ENCODE data around the gene PARPBP. TPM values are rescaled to one million over a fixed set of nuclear protein-coding genes. Genes with fewer than 3 reads are reported as not detected.
"Not testable (repeated sequence)": the region's sequence is repeated elsewhere in the genome, so short reads cannot be mapped to it uniquely, and the experiment has no call there.

Gene PARPBP
- total and polyA plus RNA-seq, 2 experiments from 2014 or later, result 37.3 to 44.8 TPM

GRCh38 chr12:102121328-102121727, 1.3 kb downstream of the PARPBP start:
- not testable (repeated sequence) for H4K20me1 ChIP-seq (replicated peaks; ENCODE audit: insufficient read depth); H3K4me1 ChIP-seq (ENCODE audit: insufficient read depth); H2AFZ ChIP-seq; ATAC-seq; DNase-seq (ENCODE audit: low spot score); H3K27me3 Mint-ChIP-seq (ENCODE audit: insufficient read depth, low read depth, poor library complexity); H3F3A ChIP-seq (replicated peaks; ENCODE audit: low read depth); H3K9me3 Mint-ChIP-seq; H3K27me3 ChIP-seq (ENCODE audit: insufficient read depth); H3K9me2 ChIP-seq (ENCODE audit: insufficient read depth); H3K27ac ChIP-seq (ENCODE audit: low read depth)
- Mint-ChIP-seq H3K4me1 (peaks cover 11% of the 10 kb centered on the region; the same call in 2 of the 3 replicates), H3K4me3 (peak overlapping the region; percentile 95), H3K36me3 (ENCODE audit: low read depth) (peaks cover 28% of the 10 kb centered on the region), H3K27ac (peak overlapping the region; percentile 97; the same call in 1 of the 2 replicates)
- Histone ChIP-seq H3K36me3 (ENCODE audit: insufficient read depth) (peaks cover 22% of the 10 kb centered on the region), H3K79me2 (replicated peaks; ENCODE audit: insufficient read depth) (peaks cover 62% of the 10 kb centered on the region), H3K4me2 (peak overlapping the region; percentile 85), H3K4me3 (peak overlapping the region; percentile 95)

- H3K4me3 ChIP-seq; H4K20me1 ChIP-seq (replicated peaks; ENCODE audit: insufficient read depth); H2AFZ ChIP-seq; H3K27ac Mint-ChIP-seq; H3K27ac ChIP-seq (ENCODE audit: low read depth); H3F3A ChIP-seq (replicated peaks; ENCODE audit: low read depth); H3K79me2 ChIP-seq (replicated peaks; ENCODE audit: insufficient read depth); H3K27me3 Mint-ChIP-seq (ENCODE audit: insufficient read depth, low read depth, poor library complexity); H3K4me1 ChIP-seq (ENCODE audit: insufficient read depth); H3K4me1 Mint-ChIP-seq; H3K9me2 ChIP-seq (ENCODE audit: insufficient read depth); H3K4me2 ChIP-seq; DNase-seq (ENCODE audit: low spot score); H3K27me3 ChIP-seq (ENCODE audit: insufficient read depth); ATAC-seq; H3K4me3 Mint-ChIP-seq: not testable (repeated sequence)
- peaks cover 12% of the 10 kb centered on the region for H3K36me3 ChIP-seq (ENCODE audit: insufficient read depth)
- H3K9me3 Mint-ChIP-seq, result peaks cover 18% of the 10 kb centered on the region; the same call in 2 of the 3 replicates
- peaks cover 75% of the 10 kb centered on the region for H3K36me3 Mint-ChIP-seq (ENCODE audit: low read depth)
Measured at GRCh38 chr12:102130720-102131119, 10.7 kb downstream of the PARPBP start.

- not testable (repeated sequence) for H3K27ac Mint-ChIP-seq; DNase-seq (ENCODE audit: low spot score); H4K20me1 ChIP-seq (replicated peaks; ENCODE audit: insufficient read depth); H3K79me2 ChIP-seq (replicated peaks; ENCODE audit: insufficient read depth); H3K4me3 ChIP-seq; H3K4me3 Mint-ChIP-seq; H3K4me2 ChIP-seq; H3K4me1 Mint-ChIP-seq; ATAC-seq; H3K4me1 ChIP-seq (ENCODE audit: insufficient read depth); H3F3A ChIP-seq (replicated peaks; ENCODE audit: low read depth); H3K27me3 ChIP-seq (ENCODE audit: insufficient read depth); H3K9me2 ChIP-seq (ENCODE audit: insufficient read depth); H3K27me3 Mint-ChIP-seq (ENCODE audit: insufficient read depth, low read depth, poor library complexity); H3K27ac ChIP-seq (ENCODE audit: low read depth); H2AFZ ChIP-seq
- Mint-ChIP-seq H3K9me3 (peaks cover 18% of the 10 kb centered on the region; the same call in 2 of the 3 replicates), H3K36me3 (ENCODE audit: low read depth) (peaks cover 74% of the 10 kb centered on the region)
- H3K36me3 ChIP-seq (ENCODE audit: insufficient read depth), result peaks cover 12% of the 10 kb centered on the region
Measured at GRCh38 chr12:102131442-102131841, 11.5 kb downstream of the PARPBP start.

GRCh38 chr12:102137619-102138018, 17.6 kb downstream of the PARPBP start:
- H3K4me3 ChIP-seq; H4K20me1 ChIP-seq (replicated peaks; ENCODE audit: insufficient read depth); H3K27ac ChIP-seq (ENCODE audit: low read depth); DNase-seq (ENCODE audit: low spot score); H3K27me3 ChIP-seq (ENCODE audit: insufficient read depth); ATAC-seq; H3F3A ChIP-seq (replicated peaks; ENCODE audit: low read depth); H2AFZ ChIP-seq; H3K4me1 Mint-ChIP-seq; H3K4me1 ChIP-seq (ENCODE audit: insufficient read depth); H3K36me3 ChIP-seq (ENCODE audit: insufficient read depth); H3K27ac Mint-ChIP-seq; H3K9me2 ChIP-seq (ENCODE audit: insufficient read depth); H3K4me3 Mint-ChIP-seq; H3K4me2 ChIP-seq; H3K27me3 Mint-ChIP-seq (ENCODE audit: insufficient read depth, low read depth, poor library complexity): not testable (repeated sequence)
- peaks cover 84% of the 10 kb centered on the region for H3K36me3 Mint-ChIP-seq (ENCODE audit: low read depth)
- peaks cover 62% of the 10 kb centered on the region for H3K79me2 ChIP-seq (replicated peaks; ENCODE audit: insufficient read depth)
- peaks cover 26% of the 10 kb centered on the region for H3K9me3 Mint-ChIP-seq

GRCh38 chr12:102142866-102143373, 22.9 kb downstream of the PARPBP start:
- H3K79me2 ChIP-seq (replicated peaks; ENCODE audit: insufficient read depth), result peaks cover 56% of the 10 kb centered on the region
- not testable (repeated sequence) for H3K27ac Mint-ChIP-seq; H4K20me1 ChIP-seq (replicated peaks; ENCODE audit: insufficient read depth); H3K27me3 ChIP-seq (ENCODE audit: insufficient read depth); H3K4me2 ChIP-seq; H3K4me3 Mint-ChIP-seq; H3F3A ChIP-seq (replicated peaks; ENCODE audit: low read depth); H3K4me1 ChIP-seq (ENCODE audit: insufficient read depth); H3K27me3 Mint-ChIP-seq (ENCODE audit: insufficient read depth, low read depth, poor library complexity); H2AFZ ChIP-seq; H3K36me3 ChIP-seq (ENCODE audit: insufficient read depth); H3K4me1 Mint-ChIP-seq; H3K9me2 ChIP-seq (ENCODE audit: insufficient read depth); ATAC-seq; H3K27ac ChIP-seq (ENCODE audit: low read depth); DNase-seq (ENCODE audit: low spot score); H3K4me3 ChIP-seq
- peaks cover 24% of the 10 kb centered on the region for H3K9me3 Mint-ChIP-seq
- H3K36me3 Mint-ChIP-seq (ENCODE audit: low read depth), result peaks cover 82% of the 10 kb centered on the region

Measured in GM23338 (cell line).